ENCODE results near the gene NUTM2F. TPM values are rescaled to one million over a fixed set of nuclear protein-coding genes. Genes with fewer than 3 reads are reported as not detected.
"Not testable (repeated sequence)": the region's sequence is repeated elsewhere in the genome, so short reads cannot be mapped to it uniquely, and the experiment has no call there.

Gene NUTM2F
- total RNA-seq, 1 donor = not detected

DNA sequence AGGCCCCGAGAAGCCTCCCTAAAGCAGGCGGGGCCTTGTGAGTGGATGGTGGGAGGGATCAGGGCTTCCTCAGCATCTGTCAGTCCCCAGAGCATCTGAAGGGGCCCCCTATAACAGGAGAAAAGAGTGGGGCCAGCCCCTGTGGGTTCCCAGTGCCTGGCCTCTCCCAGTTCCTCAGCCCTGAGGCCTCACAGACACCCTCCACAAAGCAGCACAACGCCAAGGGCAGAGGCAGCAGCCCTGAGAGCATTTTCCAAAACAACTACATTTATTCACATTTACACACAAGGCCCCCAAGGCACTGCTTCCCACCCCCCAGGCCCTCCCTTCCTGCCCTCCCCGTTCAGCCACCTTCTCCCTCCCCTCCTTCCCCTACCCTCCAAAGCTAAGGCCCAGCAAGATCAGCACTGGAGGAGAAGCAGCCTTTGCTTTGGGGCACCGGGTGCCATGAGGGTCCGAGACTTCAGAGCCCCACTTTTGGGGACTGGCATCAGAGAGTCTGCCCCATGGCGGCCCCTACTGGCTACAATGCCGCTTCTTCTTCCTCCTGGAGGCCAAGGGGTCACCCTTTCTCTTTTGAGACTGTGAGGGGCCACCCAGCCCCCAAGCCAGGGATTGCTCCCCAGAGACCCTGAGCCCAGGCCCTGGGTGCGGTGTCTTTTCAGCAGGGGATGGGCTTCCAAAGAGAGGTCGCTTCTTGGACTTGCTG is 10.3 kb downstream of the NUTM2F start:
- DNase-seq (ENCODE audit: low read depth); H3K4me3 ChIP-seq (ENCODE audit: low read depth, low read length): not testable (repeated sequence)

DNA sequence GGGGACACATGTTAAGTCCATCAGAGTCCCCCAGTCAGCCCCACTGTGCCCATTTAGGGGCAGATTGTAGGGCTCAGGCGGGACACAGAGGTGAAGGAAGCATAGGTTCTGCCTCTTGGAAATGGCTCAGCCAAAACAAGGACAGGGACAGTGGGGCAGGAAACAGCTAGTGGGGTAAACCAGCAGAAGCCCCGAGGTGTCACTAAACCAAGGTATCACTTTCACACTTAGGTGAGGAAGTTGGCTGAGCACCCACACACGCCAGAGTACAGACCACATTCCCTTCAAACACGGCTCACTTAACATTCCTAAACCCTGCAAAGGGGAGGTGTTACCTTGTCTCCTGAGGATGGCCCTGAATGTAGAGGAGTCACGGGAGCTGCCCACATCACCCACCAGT is 12.2 kb downstream of the NUTM2F start:
- DNase-seq (ENCODE audit: low read depth); H3K4me3 ChIP-seq (ENCODE audit: low read depth, low read length): not testable (repeated sequence)

DNA sequence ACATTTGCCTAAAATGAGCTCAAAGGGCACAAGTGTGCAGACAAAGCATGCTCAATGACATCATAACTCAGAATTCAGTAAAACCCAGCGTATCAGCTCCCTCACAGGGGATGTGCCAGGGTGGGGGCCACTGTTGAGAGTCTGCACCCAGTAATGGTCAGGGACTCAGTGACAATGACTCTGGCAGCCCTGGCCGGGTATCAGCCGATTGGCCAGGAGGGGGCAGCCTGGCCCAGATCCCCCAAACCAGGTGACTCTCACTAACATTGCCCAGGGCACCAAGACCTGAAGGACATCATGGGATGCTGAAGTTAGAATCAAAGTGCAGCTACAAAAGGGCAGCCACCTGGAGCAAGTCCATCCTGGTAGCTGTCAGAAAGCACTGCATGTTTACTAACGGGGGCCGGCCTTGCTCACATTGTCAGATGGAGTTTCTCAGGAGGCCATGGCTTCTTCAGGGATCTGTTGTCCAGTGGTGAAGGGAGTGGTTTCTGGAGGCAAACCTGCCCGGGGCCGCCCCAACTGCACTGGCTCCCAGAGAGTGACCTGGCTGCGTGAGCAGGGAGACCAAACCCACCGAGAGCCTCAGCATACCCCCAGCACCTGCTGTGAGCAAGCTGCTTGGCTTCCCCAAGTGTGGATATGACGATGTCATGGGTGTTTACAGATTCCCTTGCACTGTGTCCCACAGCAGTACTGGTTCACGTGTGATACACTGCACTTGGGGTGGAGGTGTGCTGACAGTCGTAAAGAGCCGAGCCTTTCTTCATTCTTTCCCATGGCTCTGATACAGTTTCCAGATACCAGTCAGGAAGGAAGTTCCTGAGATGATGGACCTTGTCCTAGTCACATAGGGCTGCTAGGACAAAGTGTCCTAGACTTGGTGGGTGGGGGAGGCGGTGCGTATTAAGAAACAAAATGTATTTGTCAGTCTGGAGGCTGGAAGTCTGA is 13.1 kb downstream of the NUTM2F start:
- DNase-seq (ENCODE audit: low read depth); H3K4me3 ChIP-seq (ENCODE audit: low read depth, low read length): not testable (repeated sequence)

DNA sequence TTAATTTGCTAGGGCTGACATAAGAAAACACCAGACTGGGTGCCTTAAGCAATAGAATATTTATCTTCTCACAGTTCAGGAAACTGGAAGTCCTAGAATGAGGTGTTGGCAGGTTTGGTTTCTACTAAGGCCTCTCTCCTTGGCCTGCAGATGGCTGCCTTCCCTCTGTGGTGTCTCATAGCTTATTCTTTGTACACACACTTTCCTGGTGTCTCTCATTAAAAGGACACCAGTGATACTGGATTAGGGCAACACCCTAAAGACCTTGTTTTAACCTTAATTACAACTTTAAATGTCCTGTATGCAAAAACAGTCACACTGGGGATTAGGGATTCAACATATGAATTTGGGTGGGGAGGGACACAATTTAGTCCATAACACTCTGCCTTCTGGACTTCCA is 25.1 kb downstream of the NUTM2F start:
- TF ChIP-seq, protein P1, sequence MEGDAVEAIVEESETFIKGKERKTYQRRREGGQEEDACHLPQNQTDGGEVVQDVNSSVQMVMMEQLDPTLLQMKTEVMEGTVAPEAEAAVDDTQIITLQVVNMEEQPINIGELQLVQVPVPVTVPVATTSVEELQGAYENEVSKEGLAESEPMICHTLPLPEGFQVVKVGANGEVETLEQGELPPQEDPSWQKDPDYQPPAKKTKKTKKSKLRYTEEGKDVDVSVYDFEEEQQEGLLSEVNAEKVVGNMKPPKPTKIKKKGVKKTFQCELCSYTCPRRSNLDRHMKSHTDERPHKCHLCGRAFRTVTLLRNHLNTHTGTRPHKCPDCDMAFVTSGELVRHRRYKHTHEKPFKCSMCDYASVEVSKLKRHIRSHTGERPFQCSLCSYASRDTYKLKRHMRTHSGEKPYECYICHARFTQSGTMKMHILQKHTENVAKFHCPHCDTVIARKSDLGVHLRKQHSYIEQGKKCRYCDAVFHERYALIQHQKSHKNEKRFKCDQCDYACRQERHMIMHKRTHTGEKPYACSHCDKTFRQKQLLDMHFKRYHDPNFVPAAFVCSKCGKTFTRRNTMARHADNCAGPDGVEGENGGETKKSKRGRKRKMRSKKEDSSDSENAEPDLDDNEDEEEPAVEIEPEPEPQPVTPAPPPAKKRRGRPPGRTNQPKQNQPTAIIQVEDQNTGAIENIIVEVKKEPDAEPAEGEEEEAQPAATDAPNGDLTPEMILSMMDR (IDR thresholded peaks at IDR 0.05; ENCODE audit: insufficient read depth, low read length) = no peak
- no peak for DNase-seq (ENCODE audit: low read depth)
- H3K4me3 ChIP-seq (ENCODE audit: low read depth, low read length) = no peak overlapping the region

DNA sequence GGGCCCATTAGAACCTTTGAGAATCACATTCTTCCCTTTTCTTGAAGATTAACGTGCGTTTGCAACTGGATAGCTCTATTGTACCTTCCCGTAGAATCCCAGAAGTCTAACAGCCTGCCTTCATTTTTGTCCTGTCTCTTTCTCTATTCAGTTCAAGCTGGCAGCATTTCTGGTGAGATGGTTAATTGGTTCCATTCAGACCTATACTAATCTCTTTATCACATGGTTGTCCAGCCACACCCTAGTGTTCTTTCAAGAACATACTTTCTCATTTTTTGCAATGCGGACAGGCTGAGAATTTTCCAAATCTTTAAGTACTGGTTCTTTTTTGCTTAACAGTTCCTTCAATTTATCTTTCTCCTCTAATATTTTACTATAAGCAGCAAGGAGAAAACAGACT is 26.0 kb downstream of the NUTM2F start:
- H3K4me3 ChIP-seq (ENCODE audit: low read depth, low read length) = no peak overlapping the region
- DNase-seq (ENCODE audit: low read depth) = no peak
- TF ChIP-seq, protein P1 (IDR thresholded peaks at IDR 0.05; ENCODE audit: insufficient read depth, low read length) = no peak

DNA sequence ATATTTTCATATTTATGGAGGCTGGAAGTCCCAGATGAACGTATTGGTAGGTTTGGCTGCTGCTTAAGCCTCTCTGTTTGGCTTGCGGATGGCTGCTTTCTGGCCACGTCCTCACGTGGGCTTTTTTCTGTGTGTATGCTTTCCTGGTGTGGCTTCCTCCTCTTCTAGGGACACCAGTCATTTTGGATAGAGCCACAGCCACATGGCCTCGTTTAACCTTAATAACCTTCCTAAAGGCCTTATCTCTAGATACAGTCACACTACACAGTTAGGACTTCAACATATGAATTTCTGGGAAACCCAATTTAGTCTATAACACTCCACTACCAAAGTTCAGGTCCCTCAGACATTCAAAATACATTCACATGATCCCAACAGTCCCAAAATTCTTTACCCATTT is 26.9 kb downstream of the NUTM2F start:
- no peak overlapping the region for H3K4me3 ChIP-seq (ENCODE audit: low read depth, low read length)
- no peak for DNase-seq (ENCODE audit: low read depth)
- TF ChIP-seq, protein P1 (IDR thresholded peaks at IDR 0.05; ENCODE audit: insufficient read depth, low read length) = no peak

DNA sequence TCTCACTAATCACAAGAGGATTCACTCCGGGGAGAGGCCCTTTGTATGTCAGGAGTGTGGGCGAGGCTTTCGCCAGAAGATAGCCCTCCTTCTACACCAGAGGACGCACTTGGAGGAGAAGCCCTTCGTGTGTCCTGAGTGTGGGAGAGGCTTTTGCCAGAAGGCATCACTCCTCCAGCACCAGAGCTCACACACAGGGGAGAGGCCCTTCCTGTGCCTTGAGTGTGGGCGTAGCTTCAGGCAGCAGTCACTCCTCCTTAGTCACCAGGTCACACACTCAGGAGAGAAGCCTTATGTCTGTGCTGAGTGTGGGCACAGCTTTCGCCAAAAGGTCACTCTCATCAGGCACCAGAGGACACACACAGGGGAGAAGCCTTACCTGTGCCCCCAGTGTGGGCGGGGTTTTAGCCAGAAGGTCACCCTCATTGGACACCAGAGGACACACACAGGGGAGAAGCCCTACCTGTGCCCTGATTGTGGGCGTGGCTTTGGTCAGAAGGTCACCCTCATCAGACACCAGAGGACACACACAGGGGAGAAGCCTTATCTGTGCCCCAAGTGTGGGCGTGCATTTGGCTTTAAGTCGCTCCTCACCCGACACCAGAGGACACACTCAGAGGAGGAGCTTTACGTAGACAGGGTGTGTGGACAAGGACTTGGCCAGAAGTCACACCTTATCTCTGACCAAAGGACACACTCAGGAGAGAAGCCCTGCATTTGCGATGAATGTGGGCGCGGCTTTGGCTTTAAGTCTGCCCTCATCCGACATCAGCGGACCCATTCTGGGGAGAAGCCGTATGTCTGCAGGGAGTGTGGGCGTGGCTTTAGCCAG is 27.8 kb downstream of the NUTM2F start:
- H3K4me3 ChIP-seq (ENCODE audit: low read depth, low read length) = no peak overlapping the region
- TF ChIP-seq, protein P1 (IDR thresholded peaks at IDR 0.05; ENCODE audit: insufficient read depth, low read length) = no peak
- no peak for DNase-seq (ENCODE audit: low read depth)
